GM19372 (cell line): ENCODE measurements around the gene VSTM2L.

Experiments used
- ATAC-seq: cut with Tn5 transposase; IDR thresholded peaks from one replicate; pipeline ENCODE4 v1.9.1; 2021; ENCODE audit warnings: mild to moderate bottlenecking, low read depth, moderate library complexity; ENCODE audit not compliant: unreplicated experiment

VSTM2L gene

GRCh38 chr20:37898233-37899104, 4.5 kb upstream of the VSTM2L start:
- ATAC-seq = no peak

- ATAC-seq = no peak
These were observed 3.6 kb upstream of the VSTM2L start for GRCh38 chr20:37899105-37900045.

GRCh38 chr20:37901240-37901639, 1.7 kb upstream of the VSTM2L start:
- ATAC-seq = no peak

GRCh38 chr20:37901654-37902503, 1.0 kb upstream of the VSTM2L start:
- no peak for ATAC-seq

- ATAC-seq = no peak
These were observed 535 bp downstream of the VSTM2L start for GRCh38 chr20:37903317-37904007.

- ATAC-seq = no peak
These were observed 1.2 kb downstream of the VSTM2L start for GRCh38 chr20:37904008-37904642.

GRCh38 chr20:37904845-37905373, 2.0 kb downstream of the VSTM2L start:
- ATAC-seq = no peak

GRCh38 chr20:37905671-37906613, 3.0 kb downstream of the VSTM2L start:
- no peak for ATAC-seq

- ATAC-seq = no peak
These were observed 4.4 kb downstream of the VSTM2L start for GRCh38 chr20:37907330-37907676.

- ATAC-seq = no peak
These were observed 4.9 kb downstream of the VSTM2L start for GRCh38 chr20:37907677-37908401.

- no peak for ATAC-seq
These were observed 8.3 kb downstream of the VSTM2L start for GRCh38 chr20:37911261-37911660.

GRCh38 chr20:37911838-37912281, 8.9 kb downstream of the VSTM2L start:
- no peak for ATAC-seq

GRCh38 chr20:37912874-37913273, 9.9 kb downstream of the VSTM2L start:
- no peak for ATAC-seq

GRCh38 chr20:37913567-37914366, 10.8 kb downstream of the VSTM2L start:
- no peak for ATAC-seq

- ATAC-seq = no peak
These were observed 11.4 kb downstream of the VSTM2L start for GRCh38 chr20:37914367-37914671.

- no peak for ATAC-seq
These were observed 11.9 kb downstream of the VSTM2L start for GRCh38 chr20:37914672-37915433.
